IPS-18c (cell line): ENCODE data around the gene C14orf93.
A peak's percentile ranks its signal among the peaks of the same experiment; 100 is the strongest.

ENCODE experiments used
- H3K4me3 ChIP-seq: 2 replicates; pipeline ENCODE4 v1.7.0; 2013; ENCODE audit warnings: low read depth, mild to moderate bottlenecking, low read length, moderate library complexity; ENCODE audit not compliant: insufficient read depth
- H3K9me3 ChIP-seq: one replicate; pipeline ENCODE4 v1.6.1; 2013; ENCODE audit warnings: mild to moderate bottlenecking, low read length, moderate library complexity; ENCODE audit not compliant: control insufficient read depth, insufficient read depth

The C14orf93 gene

GRCh38 chr14:23009939-23010726 lies at the start of gene C14orf93:
TSS of gene C14orf93 (minus strand) at chr14:23010143. CDS start at chr14:22999023, 11,120 bp downstream.
- H3K4me3 ChIP-seq: peak within 1 kb of the TSS; percentile 55; the same call in 1 of the 2 replicates

GRCh38 chr14:23058654-23059504 lies 48.9 kb upstream of the C14orf93 start:
- H3K4me3 ChIP-seq: no peak overlapping the region
- no peaks in the 10 kb centered on the region for H3K9me3 ChIP-seq

More at GRCh38 chr14:23009939-23010726, at the start of gene C14orf93:
- no peaks in the 10 kb centered on the region for H3K9me3 ChIP-seq

- Histone ChIP-seq H3K4me3 (peak overlapping the region; percentile 82), H3K9me3 (no peaks in the 10 kb centered on the region)
Measured at GRCh38 chr14:23057757-23058653, 48.1 kb upstream of the C14orf93 start.

GRCh38 chr14:23056956-23057756 lies 47.2 kb upstream of the C14orf93 start, which contains the start of gene CDH24:
TSS of gene CDH24 (minus strand) at chr14:23057520. CDS start at chr14:23055733, 1,787 bp downstream.
- H3K4me3 ChIP-seq: peak within 1 kb of the TSS; percentile 82
- H3K9me3 ChIP-seq: no peaks in the 10 kb centered on the region

- H3K4me3 ChIP-seq: peak overlapping the region; percentile 82
- H3K9me3 ChIP-seq: no peaks in the 10 kb centered on the region
Measured at GRCh38 chr14:23056145-23056955, 46.4 kb upstream of the C14orf93 start.

- Histone ChIP-seq H3K9me3 (no peaks in the 10 kb centered on the region), H3K4me3 (peak overlapping the region; percentile 28; the same call in 1 of the 2 replicates)
Measured at GRCh38 chr14:23055621-23056144, 45.7 kb upstream of the C14orf93 start.

- no peaks in the 10 kb centered on the region for H3K9me3 ChIP-seq
- H3K4me3 ChIP-seq: no peak overlapping the region
Measured at GRCh38 chr14:23055147-23055550, 45.2 kb upstream of the C14orf93 start.

GRCh38 chr14:23054000-23054811 lies 44.3 kb upstream of the C14orf93 start:
- no peaks in the 10 kb centered on the region for H3K9me3 ChIP-seq
- no peak overlapping the region for H3K4me3 ChIP-seq

GRCh38 chr14:23053426-23053825 lies 43.5 kb upstream of the C14orf93 start:
- no peaks in the 10 kb centered on the region for H3K9me3 ChIP-seq
- no peak overlapping the region for H3K4me3 ChIP-seq

GRCh38 chr14:23052671-23053070 lies 42.7 kb upstream of the C14orf93 start:
- Histone ChIP-seq H3K4me3 (no peak overlapping the region), H3K9me3 (no peaks in the 10 kb centered on the region)

GRCh38 chr14:23052182-23052623 lies 42.3 kb upstream of the C14orf93 start:
- no peaks in the 10 kb centered on the region for H3K9me3 ChIP-seq
- H3K4me3 ChIP-seq: no peak overlapping the region

GRCh38 chr14:23051141-23052057 lies 41.5 kb upstream of the C14orf93 start:
- H3K4me3 ChIP-seq: no peak overlapping the region
- H3K9me3 ChIP-seq: no peaks in the 10 kb centered on the region

- H3K4me3 ChIP-seq: no peak overlapping the region
- no peaks in the 10 kb centered on the region for H3K9me3 ChIP-seq
Measured at GRCh38 chr14:23049011-23049410, 39.1 kb upstream of the C14orf93 start.
